COLO668 (cell line): ENCODE measurements around the gene SORCS2.

Source experiments
- DNase-seq: peaks from one replicate; lab custom pipeline; 2025; ENCODE audit not compliant: unreplicated experiment; lab: John Stamatoyannopoulos, UW

SORCS2 gene

DNA sequence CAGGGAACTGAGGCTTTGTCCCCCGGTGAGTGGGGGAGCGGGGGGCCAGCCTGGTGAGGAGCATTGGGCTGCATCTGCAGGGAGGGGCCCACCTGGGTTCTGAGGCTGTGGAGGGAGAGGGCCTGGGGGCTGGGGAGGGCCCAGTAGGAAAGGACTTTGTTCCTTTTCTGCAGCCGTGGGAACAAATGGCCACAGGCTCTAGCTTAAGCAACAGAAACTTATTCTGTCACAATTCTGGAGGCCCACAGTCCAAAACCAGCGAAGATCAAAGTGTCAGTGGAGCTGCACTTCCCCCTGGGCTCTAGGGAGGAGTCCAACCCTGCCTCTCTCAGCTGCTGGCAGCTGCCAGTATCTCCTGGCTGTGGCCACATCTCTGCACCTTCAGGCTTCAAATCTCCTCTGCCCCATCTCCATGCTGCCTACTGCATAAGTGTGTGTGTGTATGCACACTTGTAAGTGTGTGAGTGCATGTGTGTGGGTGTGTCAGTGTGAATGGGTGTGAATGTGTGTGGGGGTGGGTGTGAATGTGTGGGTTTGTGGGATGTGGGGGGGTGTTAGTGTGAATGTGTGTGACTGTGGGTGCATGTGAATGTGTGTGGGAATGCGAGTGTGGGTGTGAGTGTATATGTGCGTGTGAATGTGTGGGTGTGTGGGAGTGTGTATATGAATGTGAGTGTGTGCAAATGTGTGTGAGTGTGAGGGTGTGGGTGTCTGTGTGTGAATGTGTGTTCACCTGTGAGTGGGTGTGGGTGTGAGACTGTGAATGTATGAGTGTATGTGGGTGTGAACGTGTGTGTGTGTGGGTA is 446.8 kb downstream of the SORCS2 start:
- DNase-seq = no peak

DNA sequence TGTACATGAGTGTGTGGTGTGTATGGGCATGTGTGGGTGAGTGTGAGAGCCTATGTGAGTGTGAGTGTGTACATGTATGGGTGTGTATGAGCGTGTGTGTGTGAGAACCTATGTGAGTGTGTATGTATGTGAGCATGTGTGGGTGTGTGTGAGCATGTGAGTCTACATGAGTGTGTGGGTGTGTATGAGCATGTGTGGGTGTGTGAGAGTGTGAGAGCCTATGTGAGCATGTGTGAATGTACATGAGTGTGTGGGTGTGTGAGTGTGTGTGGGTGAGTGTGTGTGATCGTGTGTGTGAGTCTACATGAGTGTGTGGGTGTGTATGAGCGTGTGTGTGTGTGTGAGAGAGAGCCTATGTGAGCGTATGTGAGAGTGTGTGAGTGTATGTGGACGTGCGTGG is 447.8 kb downstream of the SORCS2 start:
- no peak for DNase-seq

DNA sequence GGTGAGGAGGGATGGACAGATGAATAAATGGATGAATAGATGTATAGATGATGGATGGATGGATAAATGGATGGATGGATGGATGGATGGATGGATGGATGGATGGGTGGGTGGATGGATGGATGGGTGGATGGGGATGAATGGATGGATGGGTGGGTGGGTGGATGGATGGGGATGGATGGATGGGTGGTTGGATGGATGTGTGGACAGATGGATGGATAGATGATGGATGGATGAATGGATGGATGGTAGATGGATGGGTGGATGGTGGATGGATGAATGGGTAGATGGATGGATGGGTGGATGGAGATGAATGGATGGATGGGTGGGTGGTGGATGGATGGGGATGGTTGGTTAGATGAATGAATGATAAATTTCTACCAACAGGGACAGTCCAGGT is 449.4 kb downstream of the SORCS2 start:
- no peak for DNase-seq

DNA sequence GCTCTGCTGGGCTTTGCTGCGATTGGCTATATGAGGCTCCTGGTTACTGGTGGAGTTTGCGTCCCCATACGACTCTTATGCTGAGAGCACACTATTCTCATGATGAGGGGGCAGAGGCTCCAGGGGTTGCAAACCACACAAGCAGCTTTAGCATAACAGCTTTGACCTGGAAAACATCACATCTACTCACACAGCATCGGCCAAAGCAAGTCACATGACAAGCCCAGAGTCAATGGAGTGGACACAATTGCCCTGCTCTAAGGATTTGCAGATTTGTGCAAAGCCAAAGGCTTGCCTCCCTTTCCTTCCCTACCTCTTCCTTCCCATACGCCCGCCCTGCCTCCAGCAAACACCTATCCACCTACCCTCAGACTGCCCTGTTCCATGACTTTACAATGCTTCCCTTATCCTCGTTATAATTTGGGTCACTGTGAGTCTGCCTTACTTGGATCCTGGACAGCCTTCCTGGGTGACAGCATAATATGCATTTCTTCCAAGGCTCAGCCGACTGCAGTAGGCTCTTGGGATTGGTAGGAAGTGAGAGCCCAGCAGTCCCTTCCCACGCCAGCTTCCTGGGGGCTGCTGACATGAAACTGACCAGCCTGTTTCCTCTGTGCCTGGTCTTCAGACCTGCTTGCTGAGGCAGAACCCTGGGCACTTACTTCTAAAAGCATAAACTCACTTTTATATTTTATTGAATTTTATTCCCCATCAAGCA is 450.6 kb downstream of the SORCS2 start:
- DNase-seq = no peak

DNA sequence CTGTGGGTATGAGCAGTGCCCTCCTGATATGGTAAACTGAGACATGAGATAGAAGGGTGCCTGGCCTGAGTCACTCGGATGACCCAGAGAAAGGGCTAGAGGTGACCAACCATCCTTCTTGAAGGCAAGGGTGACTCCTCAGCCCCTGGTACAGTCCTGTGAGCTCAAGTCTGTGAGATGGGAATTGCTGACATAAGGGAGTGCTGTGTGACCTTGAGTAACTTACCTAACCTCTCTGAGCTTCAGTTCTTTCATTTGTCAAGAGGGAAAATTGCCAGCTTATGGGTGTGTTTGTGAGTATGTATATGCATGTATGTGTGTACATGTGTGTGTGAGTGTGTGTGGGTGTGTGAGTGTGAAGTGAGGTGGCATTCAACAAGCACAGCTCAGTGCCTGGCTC is 452.8 kb downstream of the SORCS2 start:
- DNase-seq = no peak

DNA sequence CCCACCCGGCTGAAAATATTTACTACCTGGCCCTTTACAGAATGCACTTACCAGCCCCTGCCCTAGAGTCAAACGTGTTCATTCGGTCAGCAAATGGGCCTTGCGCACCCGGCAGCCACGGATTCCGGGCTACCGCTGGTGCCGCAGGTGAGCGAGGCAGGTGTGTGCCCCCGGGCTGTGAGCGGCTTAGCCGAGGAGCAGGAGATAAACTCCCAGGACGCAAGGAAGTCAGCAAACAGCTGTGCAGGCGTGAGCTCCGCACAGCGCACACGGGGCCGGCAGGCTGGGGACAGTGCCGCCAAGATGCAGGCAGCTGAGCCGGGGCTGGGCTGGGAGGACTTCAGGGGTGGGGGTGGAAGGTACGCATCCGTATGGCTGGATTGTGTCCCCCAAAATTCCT is 453.6 kb downstream of the SORCS2 start:
- peak; percentile 45 for DNase-seq

DNA sequence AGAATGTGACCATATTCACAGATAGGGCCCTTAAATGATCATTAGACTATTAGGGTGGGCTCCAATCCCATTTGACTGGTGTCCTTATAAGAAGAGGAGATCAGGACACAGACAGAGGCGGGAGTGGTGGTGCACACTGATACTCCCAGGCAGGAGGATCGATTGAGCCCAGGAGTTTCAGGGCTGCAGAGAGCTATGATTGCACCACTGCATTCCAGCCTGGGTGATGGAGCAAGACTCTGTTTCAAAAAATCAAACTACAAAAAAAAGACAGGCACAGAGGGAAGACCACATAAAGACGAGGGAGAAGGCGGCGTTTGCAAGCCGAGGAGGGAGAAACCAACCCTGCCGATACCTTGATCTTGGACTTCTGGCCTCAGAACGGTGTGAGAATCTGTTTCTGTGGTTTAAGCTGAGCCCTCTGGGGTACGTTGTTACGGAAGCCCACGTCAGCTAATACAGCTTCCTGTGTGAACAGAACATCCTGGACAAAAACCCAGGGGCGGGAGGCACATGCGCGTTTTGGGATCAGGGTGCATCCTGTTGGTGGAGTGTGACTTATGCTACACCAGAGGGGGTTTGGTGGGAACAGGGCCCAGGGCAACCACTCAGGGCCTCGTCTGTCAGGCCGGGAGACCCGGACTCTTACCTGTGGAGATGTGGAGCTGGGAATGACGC is 454.2 kb downstream of the SORCS2 start:
- no peak for DNase-seq

DNA sequence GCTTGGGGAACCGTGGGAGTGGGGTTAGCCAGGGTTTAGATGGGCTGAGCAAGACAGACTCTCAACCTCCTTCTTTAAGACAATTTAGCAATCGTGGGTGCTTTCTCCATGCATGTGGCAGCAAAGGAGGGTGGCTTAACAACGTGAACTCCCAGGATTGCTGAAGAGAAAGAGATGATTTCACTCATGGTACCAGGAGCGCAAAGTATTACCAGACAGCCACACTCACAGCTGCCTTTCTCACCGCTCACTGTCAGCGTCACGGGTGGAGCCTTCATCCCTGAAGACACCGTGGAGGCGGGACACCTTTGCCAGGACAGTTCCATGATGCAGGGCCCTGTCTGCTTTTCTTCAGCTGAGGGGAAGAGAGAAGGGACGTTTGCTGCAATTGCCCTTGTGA is 454.8 kb downstream of the SORCS2 start:
- DNase-seq = no peak

DNA sequence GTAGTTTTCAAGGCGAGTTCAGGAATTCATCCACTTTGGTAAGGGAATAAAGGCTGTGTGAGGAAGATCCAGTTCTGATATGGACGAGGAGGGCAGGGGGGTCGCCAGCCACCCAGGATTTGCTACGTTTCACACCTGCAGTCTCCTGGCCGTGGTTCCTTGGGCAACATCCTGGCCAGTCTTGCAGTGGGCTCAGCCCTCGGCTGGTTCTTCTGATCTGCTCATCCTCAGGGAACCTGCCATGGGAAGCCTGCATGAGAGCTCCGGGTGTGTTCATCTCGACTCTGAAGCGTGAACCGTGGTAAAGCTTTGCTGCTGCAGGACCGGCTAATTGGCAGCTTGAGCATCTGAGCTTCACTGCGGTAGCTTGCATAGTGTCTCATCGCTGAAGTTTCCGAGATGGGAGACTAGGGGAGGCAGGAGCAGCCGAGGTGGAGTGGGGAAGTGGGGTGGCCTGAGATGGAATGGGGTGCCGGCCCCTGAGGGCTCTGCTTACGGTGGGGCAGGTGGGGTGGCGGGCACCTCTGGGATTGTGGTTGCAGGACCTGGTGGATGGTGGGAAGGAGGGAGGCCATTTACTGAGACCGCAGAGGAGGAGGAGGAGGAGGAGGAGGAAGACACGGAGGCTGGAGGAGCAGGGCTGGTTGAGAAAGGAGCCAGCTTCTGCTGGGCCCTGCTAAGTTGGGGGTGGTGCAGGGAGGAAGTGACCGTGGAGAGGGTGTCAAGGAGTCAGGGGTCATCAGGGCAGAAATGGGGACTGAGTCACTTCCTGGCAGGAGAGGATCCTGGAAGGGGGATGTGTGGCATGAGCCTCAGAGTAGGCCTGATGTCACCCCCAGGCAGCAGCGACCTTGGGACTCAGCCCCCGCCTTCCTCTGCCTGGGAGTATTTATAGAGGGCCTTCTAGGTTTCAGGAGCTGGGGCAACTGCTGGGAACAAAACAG is 455.5 kb downstream of the SORCS2 start:
- DNase-seq = no peak

DNA sequence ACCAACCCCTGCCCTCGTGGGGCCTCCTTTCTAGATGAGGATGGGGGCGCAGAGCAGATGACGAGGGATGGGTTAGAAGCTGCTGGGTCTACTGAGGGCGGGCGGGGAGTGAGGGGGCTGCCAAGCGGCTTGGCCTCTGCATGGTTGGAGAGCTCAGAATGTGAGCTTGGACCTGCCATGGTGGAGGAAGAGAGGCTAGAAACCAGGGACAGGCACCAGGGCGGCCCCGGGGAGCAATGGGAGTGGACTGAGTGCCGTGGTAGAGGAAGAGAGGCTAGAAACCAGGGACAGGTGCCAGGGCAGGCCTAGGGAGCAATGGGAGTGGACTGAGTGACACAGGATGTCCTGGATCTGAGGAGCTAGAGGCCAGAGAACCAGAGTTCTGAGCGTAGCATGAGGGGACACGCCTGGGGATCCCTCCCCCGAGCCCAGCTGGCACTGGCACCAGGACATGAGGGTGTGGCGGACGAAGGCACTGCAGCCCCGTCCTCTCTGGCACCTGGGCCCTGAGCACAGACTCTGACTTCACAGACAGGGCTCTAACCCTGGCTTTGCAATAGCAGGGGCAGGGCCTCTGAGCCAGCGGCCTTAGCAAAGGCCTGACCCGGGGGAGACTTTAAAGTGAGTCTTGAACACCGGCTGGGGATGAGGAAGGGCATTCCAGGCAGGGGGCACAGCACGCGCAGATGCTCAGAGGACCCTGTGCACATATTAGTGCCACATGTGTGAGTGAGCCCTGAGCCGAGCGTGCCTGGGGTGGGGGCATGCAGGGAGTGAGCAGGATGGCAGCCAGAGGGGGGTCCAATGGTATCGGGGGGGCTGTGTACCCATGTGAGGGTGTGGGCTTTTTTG is 456.4 kb downstream of the SORCS2 start:
- DNase-seq = no peak

DNA sequence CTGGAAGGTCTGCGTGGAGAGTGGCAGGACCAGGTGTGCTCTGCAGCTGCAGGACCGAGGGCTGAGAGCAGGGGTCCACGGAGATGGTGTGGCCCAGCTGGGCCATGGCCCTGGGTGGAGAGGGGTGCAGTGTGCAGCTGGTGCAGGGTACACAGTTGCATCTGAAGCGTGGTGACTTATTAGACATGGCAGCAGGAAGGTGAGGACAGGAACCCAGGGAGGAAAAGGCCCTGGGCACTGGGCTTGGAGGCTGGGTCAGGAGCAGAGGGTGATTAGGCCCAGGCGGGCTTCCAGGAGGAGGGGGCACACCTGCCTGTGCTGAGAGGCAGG is 457.0 kb downstream of the SORCS2 start:
- DNase-seq = no peak

DNA sequence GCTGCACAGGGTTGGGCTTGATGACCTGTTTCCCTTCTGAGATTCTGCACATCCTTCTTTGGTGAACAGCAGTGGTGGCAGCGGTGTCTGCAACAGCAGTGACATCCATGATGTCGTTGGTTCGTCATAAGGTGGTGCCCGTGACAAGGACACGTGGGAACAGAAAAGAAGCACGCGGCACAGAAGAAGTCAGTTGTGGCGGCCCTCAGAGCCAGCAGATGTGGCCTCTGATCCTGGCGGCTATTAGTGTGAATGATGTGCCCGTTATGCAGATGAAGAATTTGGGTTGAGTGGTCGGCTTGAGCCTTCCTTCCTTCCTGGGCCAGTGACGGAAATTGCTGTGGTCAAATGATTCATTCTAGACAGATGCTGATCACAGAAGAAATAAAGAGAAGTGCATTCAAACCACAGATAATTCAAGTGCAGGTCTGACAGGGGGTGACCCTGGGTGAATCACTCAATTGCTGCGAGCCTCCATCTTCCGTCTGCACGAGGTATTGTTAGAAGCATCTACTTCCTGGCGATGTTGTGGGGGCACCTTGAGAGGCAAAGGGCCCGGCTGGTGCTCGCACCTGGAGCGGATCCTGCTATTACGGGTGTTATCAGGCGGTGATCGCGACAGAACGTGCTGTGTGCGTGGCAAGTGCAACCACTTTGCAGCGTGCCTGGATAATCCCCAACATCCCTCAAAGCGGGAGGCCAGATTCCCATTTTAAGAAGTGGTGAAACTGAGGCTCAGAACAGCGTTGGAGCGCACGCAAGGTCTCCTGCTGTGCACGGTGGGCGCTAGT is 457.6 kb downstream of the SORCS2 start:
- DNase-seq = no peak

DNA sequence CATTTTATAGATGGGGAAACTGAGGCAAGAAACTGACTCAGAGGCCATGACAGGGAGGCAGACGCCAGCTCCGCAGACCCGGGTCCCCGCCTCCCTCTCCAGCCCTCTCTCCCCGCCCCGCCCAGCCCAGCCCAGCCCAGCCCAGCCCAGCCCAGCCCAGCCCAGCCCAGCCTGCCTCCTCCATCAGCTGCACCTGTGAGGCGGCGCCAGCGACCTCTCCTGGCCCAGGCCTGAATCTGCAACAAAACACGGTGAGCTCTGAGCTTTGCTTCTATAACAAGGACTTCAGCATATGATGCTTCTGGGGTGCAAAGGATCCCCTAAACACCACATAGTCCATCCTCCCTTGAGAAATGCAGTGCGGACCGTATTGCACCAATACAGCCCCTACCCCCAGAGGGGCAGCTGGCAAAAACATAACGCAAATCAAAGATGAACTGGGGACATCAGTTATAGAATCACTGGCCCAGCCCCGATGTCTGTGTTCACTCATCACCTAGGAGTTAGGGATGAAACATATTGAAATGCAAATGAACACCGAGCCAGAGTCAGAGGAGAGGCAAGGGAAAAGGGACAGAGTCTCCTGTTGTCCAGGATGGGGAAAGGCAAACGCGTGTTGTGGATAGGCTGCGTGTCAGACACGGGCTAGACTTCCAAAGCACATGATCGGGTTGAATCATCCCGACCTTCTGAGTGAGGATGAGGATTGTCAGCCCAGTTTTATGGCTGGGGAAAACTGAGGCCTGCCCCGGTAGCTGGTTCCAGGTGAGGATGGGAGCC is 458.5 kb downstream of the SORCS2 start:
- peak; percentile 4 for DNase-seq

DNA sequence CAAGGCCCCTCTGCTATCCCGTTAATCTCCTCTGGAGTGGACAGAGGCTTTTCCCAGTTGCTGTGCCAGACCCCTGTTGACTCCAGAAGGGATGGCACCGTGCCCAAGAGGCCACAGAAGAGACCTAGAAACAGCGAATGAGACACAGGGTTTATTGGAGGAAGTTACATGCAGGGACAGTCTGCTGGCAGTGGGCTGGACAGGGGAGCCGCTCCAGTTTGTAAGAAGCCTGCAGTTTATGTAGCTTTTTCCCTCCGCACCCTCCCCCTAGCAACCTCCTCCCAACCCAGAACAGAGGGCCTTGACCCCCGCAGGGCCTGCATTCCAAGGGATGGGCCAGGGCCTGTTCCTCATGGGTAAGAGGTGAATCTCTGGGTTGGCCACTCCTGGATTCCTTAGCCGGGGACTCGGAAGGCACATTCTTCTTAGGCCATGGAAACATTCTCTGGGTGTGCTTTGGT is 459.2 kb downstream of the SORCS2 start:
- DNase-seq = no peak

DNA sequence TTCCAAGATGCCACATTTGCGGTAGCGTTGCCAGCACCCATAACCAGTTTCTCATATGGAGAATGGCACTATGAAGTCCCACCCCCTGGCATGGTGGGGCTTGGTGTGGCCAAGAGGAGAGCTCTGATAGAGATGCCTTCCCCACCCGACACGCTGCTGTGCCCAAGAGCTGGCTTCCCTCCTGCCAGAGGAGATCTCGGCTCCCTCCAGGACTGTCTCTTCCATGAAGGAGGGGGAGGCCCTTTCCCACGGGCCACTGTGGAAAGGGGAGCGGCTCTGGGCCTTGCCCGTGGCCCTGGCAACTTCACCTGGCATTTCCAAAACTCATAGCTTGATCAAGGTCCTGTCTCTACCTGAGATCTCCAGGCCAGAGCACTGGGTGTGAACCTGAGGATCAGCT is 459.7 kb downstream of the SORCS2 start:
- no peak for DNase-seq

DNA sequence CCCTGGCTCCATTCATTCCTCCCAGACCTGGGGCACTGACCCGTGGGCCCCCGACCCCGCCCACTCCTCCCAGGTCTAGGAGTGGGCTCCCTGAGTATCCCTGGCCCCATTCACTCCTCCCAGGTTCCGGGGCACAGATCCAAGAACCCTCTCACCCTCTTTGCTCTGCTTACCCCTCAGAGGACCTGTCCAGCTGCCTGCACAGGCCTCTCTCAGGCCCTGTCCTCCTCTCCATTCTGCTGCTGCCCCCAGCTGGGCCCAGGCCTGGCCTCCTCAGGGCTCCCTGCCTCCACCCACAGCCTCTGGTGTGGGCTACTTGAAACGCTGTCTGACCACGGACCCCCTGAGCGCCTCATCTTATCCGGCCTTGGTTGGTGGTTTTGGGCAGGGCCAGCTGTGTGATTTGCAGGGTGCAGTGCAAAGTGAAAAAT is 460.1 kb downstream of the SORCS2 start:
- DNase-seq = no peak

DNA sequence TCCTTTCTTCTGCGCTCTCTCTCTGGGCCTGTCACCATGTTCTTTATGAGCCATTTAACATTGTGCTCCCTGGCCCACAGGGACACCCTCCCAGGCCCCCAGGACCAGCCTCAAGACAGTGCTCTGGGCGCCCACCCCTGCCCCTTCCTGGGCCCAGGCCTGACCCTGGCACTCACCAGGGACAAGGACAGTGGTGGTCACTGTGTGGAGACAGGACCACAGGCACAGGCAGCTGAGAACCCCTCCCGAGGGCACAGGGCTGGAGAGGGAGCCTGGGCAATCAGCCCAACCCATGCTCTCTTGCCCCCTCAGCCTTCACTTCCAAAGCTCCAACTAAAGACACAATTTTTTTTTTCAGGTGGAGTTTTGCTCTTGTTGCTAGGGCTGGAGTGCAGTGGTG is 460.6 kb downstream of the SORCS2 start:
- no peak for DNase-seq
